PC-3 (cell line): ENCODE measurements around the gene SRSF10. TPM values are rescaled to one million over a fixed set of nuclear protein-coding genes. Genes with fewer than 3 reads are reported as not detected.

Source experiments
- ATAC-seq: fragments of 200-7000 bp; cut with Tn5 transposase; 2 replicates; pipeline ENCODE4 v1.9.1; 2020; ENCODE audit warnings: mild to moderate bottlenecking, moderate library complexity
- BruUV-seq: library from RNA; stranded (reverse); fragments of 400-500 nt; replicated peaks from 2 replicates; lab custom pipeline; 2021; lab: Mats Ljungman, UMichigan
- CTCF ChIA-PET: fragments of 300-600 bp; sonication (Branson Sonifier 250); formaldehyde crosslinking; loops from one replicate; lab custom pipeline; 2022; ENCODE audit warnings: antibody characterized with exemption; lab: Charles Lee
- POLR2A ChIA-PET: fragments of 300-600 bp; sonication (Branson Sonifier 250); formaldehyde crosslinking; loops from one replicate; lab custom pipeline; 2022; ENCODE audit warnings: antibody characterized with exemption; ENCODE audit not compliant: unreplicated experiment; lab: Charles Lee
- DNase-seq: peaks from one replicate; pipeline ENCODE4 v3.0.0-alpha.2; 2015
- H2AFZ ChIP-seq: fragments of 300-600 bp; sonication (generic); 2 replicates; pipeline ENCODE4 v1.6.0; 2016; ENCODE audit warnings: antibody characterized with exemption, low read length
- H3F3A ChIP-seq: fragments of 300-600 bp; sonication (generic); one replicate; pipeline ENCODE4 v1.6.0; 2017; ENCODE audit warnings: antibody characterized with exemption, low read length, control low read depth, mild to moderate bottlenecking; ENCODE audit not compliant: unreplicated experiment
- H3K27ac ChIP-seq: fragments of 300-600 bp; sonication (generic); 2 replicates; pipeline ENCODE4 v1.5.1; 2016; ENCODE audit warnings: mild to moderate bottlenecking, low read length
- H3K27me3 ChIP-seq: fragments of 300-600 bp; sonication (generic); 2 replicates; pipeline ENCODE4 v1.6.1; 2016; ENCODE audit warnings: low read length, mixed read lengths
- H3K36me3 ChIP-seq: fragments of 300-600 bp; sonication (generic); 2 replicates; pipeline ENCODE4 v1.6.1; 2016; ENCODE audit warnings: low read depth, mixed run types, low read length, mixed read lengths
- H3K4me1 ChIP-seq: fragments of 300-600 bp; sonication (generic); 2 replicates; pipeline ENCODE4 v1.5.1; 2016; ENCODE audit warnings: low read length; ENCODE audit not compliant: insufficient read depth
- H3K4me2 ChIP-seq: fragments of 300-600 bp; sonication (generic); 2 replicates; pipeline ENCODE4 v1.6.0; 2016; ENCODE audit warnings: low read length
- H3K4me3 ChIP-seq: fragments of 300-600 bp; sonication (generic); 2 replicates; pipeline ENCODE4 v1.5.1; 2016; ENCODE audit warnings: mild to moderate bottlenecking, low read length, mixed read lengths
- H3K79me2 ChIP-seq: fragments of 300-600 bp; sonication (generic); 2 replicates; pipeline ENCODE4 v1.6.1; 2017; ENCODE audit warnings: low read length, mixed read lengths
- H3K9ac ChIP-seq: fragments of 300-600 bp; sonication (generic); 2 replicates; pipeline ENCODE4 v1.6.0; 2016; ENCODE audit warnings: mild to moderate bottlenecking, low read length
- H3K9me2 ChIP-seq: fragments of 300-600 bp; sonication (generic); replicated peaks from 2 replicates; pipeline ENCODE4 v1.6.1; 2016; ENCODE audit warnings: mixed run types, low read length, mixed read lengths
- H3K9me3 ChIP-seq: fragments of 300-600 bp; sonication (generic); 2 replicates; pipeline ENCODE4 v1.6.1; 2016; ENCODE audit warnings: low read length, mixed read lengths
- H4K20me1 ChIP-seq: fragments of 300-600 bp; sonication (generic); 2 replicates; pipeline ENCODE4 v1.6.1; 2016; ENCODE audit warnings: low read length, mixed read lengths
- CTCF ChIP-seq: fragments of 300-600 bp; sonication (generic); conservative IDR thresholded peaks from 2 replicates; pipeline ENCODE4 v1.5.1; 2017; ENCODE audit warnings: antibody characterized with exemption, low read depth, mild to moderate bottlenecking, low read length
- EZH2 ChIP-seq: fragments of 300-600 bp; sonication (generic); IDR thresholded peaks from one replicate; pipeline ENCODE4 v1.6.1; 2017; ENCODE audit warnings: antibody characterized with exemption, mild to moderate bottlenecking, low read length; ENCODE audit not compliant: unreplicated experiment
- EZH2phosphoT487 ChIP-seq: fragments of 300-600 bp; sonication (generic); IDR thresholded peaks from 2 replicates; pipeline ENCODE4 v1.6.1; 2018; ENCODE audit warnings: mild to moderate bottlenecking, antibody characterized with exemption, low read length, borderline replicate concordance
- intact Hi-C: fragments of 100-400 bp; cut with micrococcal nuclease; formaldehyde crosslinking; loops from 2 replicates; pipeline ENCODE4 v1.9.0; 2023
- total RNA-seq: library from RNA; depleted of rRNA; stranded (reverse); fragments of >200 nt; gene quantifications from 2 replicates; pipeline ENCODE4 v1.2.3, GENCODE V29; 2014

Gene SRSF10
- total RNA-seq, 1 experiment from 2014 or later = 109 TPM

GRCh38 chr1:23966973-23967493 is 13.1 kb downstream of the SRSF10 start:
- peaks cover 47% of the 10 kb centered on the region for H3K36me3 ChIP-seq
- H3K27me3 ChIP-seq = no peaks in the 10 kb centered on the region
- H4K20me1 ChIP-seq = 0 out of 2 replicates have a peak, but pooled peaks cover 8% of the 10 kb centered on the region
- no peak overlapping the region for H2AFZ ChIP-seq
- no peak for TF ChIP-seq CTCF
- no peak for TF ChIP-seq EZH2phosphoT487
- TF ChIP-seq EZH2 = no peak
- peaks cover 29% of the 10 kb centered on the region; the same call in 1 of the 2 replicates for H3K79me2 ChIP-seq
- H3K9me3 ChIP-seq = no peaks in the 10 kb centered on the region
- no peaks in the 10 kb centered on the region for H3K9me2 ChIP-seq
- H3K4me1 ChIP-seq = no peaks in the 10 kb centered on the region
- intact Hi-C loops = loop anchor here (5.0 to 10.0 kb wide), 3 partner anchors 80 to 148 kb away; partner anchors contain the start of genes FUCA1 and MYOM3
- H3K27ac ChIP-seq = no peak overlapping the region
- no TSS peak for BruUV-seq
- no peak; the same call in 1 of the 2 replicates for ATAC-seq
- H3F3A ChIP-seq = peaks cover 32% of the 10 kb centered on the region
- H3K4me3 ChIP-seq = no peak overlapping the region
- no peak for DNase-seq
- CTCF ChIA-PET = no interaction called here
- no peak overlapping the region for H3K9ac ChIP-seq
- no peak overlapping the region for H3K4me2 ChIP-seq
- POLR2A ChIA-PET = no interaction called here

DNA sequence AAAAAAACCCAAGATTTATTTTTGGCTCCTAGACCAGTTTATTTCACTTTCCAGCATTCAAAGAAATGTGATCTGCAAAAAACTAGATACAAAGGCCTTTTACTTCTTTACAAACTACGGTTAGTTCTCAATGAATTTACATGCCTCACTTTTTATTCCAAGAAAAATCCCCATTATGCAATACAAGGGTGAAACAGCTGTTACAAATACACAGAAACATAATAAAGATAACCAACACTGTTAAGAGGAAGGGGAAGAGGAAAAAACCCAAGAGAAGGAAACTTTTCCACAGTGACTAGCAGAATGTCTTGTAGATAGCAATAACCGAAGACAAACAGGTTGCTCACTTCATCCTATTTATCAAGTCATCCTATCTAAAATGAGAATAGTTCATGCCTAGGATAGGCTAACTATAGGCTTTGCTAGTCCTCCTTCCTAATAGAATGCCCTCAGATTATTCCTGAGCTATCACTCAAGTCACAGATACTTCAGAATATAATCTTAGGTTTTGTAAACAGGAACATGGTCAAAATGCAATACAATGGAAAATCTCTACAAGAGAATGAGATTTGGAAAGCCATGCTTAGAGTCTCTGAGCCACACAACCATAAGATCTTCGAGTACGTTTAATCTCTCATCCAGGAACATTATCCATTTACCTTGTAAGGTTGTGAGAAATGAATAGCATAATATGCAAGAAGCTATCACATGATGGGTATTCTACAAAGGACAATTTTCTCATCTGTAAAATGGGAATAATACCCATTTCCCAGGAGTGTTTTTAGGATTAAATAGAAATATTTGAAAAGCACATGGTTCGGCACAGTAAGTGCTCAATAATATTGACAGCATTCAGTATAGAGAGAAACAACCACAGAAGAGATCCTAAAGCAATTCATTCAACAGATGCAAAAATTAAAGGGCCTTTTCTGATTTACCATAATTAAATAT is 15.1 kb downstream of the SRSF10 start:
- Histone ChIP-seq H3K4me1 (0 out of 2 replicates have a peak, but pooled peaks cover 6% of the 10 kb centered on the region), H3K79me2 (peaks cover 35% of the 10 kb centered on the region), H3K4me3 (no peak overlapping the region), H3K36me3 (peaks cover 46% of the 10 kb centered on the region), H3K27ac (no peak overlapping the region), H3K9ac (no peak overlapping the region), H3K9me2 (no peaks in the 10 kb centered on the region), H4K20me1 (peaks cover 21% of the 10 kb centered on the region), H3K27me3 (no peaks in the 10 kb centered on the region), H2AFZ (no peak overlapping the region), H3K9me3 (no peaks in the 10 kb centered on the region), H3F3A (peaks cover 32% of the 10 kb centered on the region), H3K4me2 (no peak overlapping the region)
- no TSS peak for BruUV-seq
- CTCF ChIA-PET = no interaction called here
- ATAC-seq = no peak
- DNase-seq = no peak
- POLR2A ChIA-PET = no interaction called here
- intact Hi-C loops = loop anchor here (2.0 to 10.0 kb wide), 4 partner anchors 64 to 150 kb away; partner anchors contain the start of genes FUCA1 and MYOM3
- TF ChIP-seq EZH2 (no peak), CTCF (no peak), EZH2phosphoT487 (no peak)
